Ectodermal cell (in vitro differentiated cells): ENCODE results near the gene MYOCD. TPM values are rescaled to one million over a fixed set of nuclear protein-coding genes. Genes with fewer than 3 reads are reported as not detected.

Experiments used
- H3K27ac ChIP-seq: 2 replicates; pipeline ENCODE4 v1.7.0; 2013; ENCODE audit warnings: mild to moderate bottlenecking, low read depth, low read length; ENCODE audit not compliant: insufficient read depth, poor library complexity, severe bottlenecking
- H3K27me3 ChIP-seq: 2 replicates; pipeline ENCODE4 v1.7.0; 2013; ENCODE audit warnings: mild to moderate bottlenecking, low read length; ENCODE audit not compliant: insufficient read depth, control insufficient read depth, poor library complexity, severe bottlenecking
- H3K36me3 ChIP-seq: one replicate; pipeline ENCODE4 v1.7.0; 2013; ENCODE audit warnings: low read length; ENCODE audit not compliant: control insufficient read depth, insufficient read depth
- H3K4me1 ChIP-seq: one replicate; pipeline ENCODE4 v1.7.0; 2013; ENCODE audit warnings: low read length; ENCODE audit not compliant: control insufficient read depth, insufficient read depth
- H3K4me3 ChIP-seq: 2 replicates; pipeline ENCODE4 v1.7.0; 2013; ENCODE audit warnings: low read depth, low read length, control low read depth; ENCODE audit not compliant: insufficient read depth
- H3K9me3 ChIP-seq: 2 replicates; pipeline ENCODE4 v1.7.0; 2013; ENCODE audit warnings: mild to moderate bottlenecking, low read length, moderate library complexity; ENCODE audit not compliant: control insufficient read depth
- WGBS, 2 experiments: methylation state at CpG; one replicate each; pipeline ENCODE4 v1.1.7; 2013; ENCODE audit warnings: missing lambda C conversion rate in 2 of 2; 5-methylcytosine and 5-hydroxymethylcytosine counted together
- polyA plus RNA-seq, 4 experiments: library from polyadenylated mRNA; stranded (reverse); fragments of 50-300 nt; gene quantifications; one replicate each; pipeline ENCODE4 v1.2.3, GENCODE V29; 2013

Gene MYOCD, protein sequence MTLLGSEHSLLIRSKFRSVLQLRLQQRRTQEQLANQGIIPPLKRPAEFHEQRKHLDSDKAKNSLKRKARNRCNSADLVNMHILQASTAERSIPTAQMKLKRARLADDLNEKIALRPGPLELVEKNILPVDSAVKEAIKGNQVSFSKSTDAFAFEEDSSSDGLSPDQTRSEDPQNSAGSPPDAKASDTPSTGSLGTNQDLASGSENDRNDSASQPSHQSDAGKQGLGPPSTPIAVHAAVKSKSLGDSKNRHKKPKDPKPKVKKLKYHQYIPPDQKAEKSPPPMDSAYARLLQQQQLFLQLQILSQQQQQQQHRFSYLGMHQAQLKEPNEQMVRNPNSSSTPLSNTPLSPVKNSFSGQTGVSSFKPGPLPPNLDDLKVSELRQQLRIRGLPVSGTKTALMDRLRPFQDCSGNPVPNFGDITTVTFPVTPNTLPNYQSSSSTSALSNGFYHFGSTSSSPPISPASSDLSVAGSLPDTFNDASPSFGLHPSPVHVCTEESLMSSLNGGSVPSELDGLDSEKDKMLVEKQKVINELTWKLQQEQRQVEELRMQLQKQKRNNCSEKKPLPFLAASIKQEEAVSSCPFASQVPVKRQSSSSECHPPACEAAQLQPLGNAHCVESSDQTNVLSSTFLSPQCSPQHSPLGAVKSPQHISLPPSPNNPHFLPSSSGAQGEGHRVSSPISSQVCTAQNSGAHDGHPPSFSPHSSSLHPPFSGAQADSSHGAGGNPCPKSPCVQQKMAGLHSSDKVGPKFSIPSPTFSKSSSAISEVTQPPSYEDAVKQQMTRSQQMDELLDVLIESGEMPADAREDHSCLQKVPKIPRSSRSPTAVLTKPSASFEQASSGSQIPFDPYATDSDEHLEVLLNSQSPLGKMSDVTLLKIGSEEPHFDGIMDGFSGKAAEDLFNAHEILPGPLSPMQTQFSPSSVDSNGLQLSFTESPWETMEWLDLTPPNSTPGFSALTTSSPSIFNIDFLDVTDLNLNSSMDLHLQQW
- 0.89 TPM for polyA plus RNA-seq (2013, experiment 1 of 4)
- 0.66 TPM for polyA plus RNA-seq (2013, experiment 2 of 4)
- polyA plus RNA-seq (2013, experiment 3 of 4): 0.80 TPM
- 0.73 TPM for polyA plus RNA-seq (2013, experiment 4 of 4)

- H3K36me3 ChIP-seq: no peaks in the 10 kb centered on the region
- H3K9me3 ChIP-seq: no peaks in the 10 kb centered on the region
- no peaks in the 10 kb centered on the region for H3K4me1 ChIP-seq
- 1% methylated on average over 78 of the region's 78 CpGs for WGBS, 2 experiments
- H3K27me3 ChIP-seq: peaks cover 33% of the 10 kb centered on the region
- peak within 1 kb of the TSS; percentile 55 for H3K4me3 ChIP-seq
- no peak within 1 kb of the TSS for H3K27ac ChIP-seq
These were observed at the start of gene MYOCD for GRCh38 chr17:12665263-12666210. MYOCD (plus strand) TSS chr17:12665890; CDS start chr17:12666189, 299 bp downstream.

GRCh38 chr17:12616161-12616560 is 49.5 kb upstream of the MYOCD start:
- 89 to 97% methylated on average over 2 of the region's 2 CpGs for WGBS, 2 experiments
- peaks cover 6% of the 10 kb centered on the region for H3K4me1 ChIP-seq
- H3K9me3 ChIP-seq: no peaks in the 10 kb centered on the region
- H3K27ac ChIP-seq: no peak overlapping the region
- H3K36me3 ChIP-seq: no peaks in the 10 kb centered on the region
- no peak overlapping the region for H3K4me3 ChIP-seq
- no peaks in the 10 kb centered on the region for H3K27me3 ChIP-seq

- H3K27ac ChIP-seq: no peak overlapping the region
- 92 to 96% methylated on average over 1 to 2 of the region's 2 CpGs for WGBS, 2 experiments
These were observed 47.1 kb upstream of the MYOCD start for GRCh38 chr17:12618557-12618956.

DNA sequence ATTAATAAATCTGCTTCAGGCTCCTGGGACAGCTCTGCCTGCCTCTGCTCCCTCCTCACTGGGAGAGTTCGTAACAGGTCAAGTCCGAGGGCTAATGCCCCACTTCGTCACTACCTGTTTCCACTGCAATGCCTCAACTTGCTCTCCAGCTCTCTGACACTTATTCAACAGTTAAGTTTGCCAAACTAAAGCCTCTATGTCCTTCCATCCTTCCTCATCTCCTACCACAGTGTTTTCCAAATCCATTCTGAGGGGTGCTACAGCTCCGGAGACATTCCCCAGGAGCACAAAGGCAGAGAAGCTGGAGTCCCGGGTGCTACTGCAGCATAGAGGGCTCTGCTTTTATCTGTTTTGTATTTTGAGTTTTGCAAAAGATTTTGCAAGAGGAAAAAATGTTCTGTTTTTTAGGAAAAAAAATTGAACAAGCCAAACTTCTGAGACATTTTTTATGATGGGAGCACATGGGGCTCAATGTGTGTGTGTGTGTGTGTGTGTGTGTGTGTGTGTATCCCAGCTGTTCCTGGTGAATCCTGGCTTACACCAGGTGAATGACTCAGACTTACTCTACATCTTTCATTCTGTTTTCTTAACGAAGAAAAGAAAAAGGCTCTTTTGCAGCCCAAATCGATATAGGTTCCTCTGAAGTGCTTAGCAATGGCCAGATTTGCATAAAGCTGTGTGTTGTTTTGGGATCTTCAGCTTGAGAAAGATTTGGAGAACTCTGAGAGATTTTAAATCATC is 46.1 kb upstream of the MYOCD start:
- no peaks in the 10 kb centered on the region for H3K9me3 ChIP-seq
- H3K4me3 ChIP-seq: no peak overlapping the region
- H3K36me3 ChIP-seq: no peaks in the 10 kb centered on the region
- H3K4me1 ChIP-seq: peaks cover 6% of the 10 kb centered on the region
- no peaks in the 10 kb centered on the region for H3K27me3 ChIP-seq
- 65 to 68% methylated on average over 7 of the region's 7 CpGs for WGBS, 2 experiments
- H3K27ac ChIP-seq: no peak overlapping the region

More at GRCh38 chr17:12618557-12618956, 47.1 kb upstream of the MYOCD start:
- H3K36me3 ChIP-seq: no peaks in the 10 kb centered on the region
- H3K4me1 ChIP-seq: peaks cover 6% of the 10 kb centered on the region
- no peak overlapping the region for H3K4me3 ChIP-seq
- H3K9me3 ChIP-seq: no peaks in the 10 kb centered on the region
- no peaks in the 10 kb centered on the region for H3K27me3 ChIP-seq

DNA sequence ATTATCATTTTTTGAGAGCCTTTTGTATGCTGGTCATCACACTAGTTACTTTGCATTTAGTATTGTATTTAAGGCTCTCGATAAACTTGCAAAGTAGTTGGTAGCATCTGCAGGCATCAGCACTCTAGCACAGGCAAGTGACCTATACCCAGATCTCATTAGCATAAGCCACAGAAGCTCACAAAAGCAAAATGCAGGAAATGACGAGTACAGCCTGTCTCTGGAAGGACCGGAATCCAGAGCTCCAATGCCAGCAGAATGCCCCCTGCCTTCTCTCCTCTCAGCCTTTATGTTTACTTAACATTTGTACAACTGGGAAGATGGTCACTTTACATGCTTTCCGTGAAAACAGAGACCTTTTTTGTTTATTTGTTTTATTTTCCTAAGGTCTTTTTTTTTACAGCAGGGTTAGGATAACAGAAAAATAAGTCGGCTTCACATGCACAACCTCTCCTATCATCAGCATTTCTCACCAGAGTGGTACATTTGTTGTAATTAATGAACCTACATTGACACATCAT is 45.4 kb upstream of the MYOCD start:
- Histone ChIP-seq H3K27me3 (no peaks in the 10 kb centered on the region), H3K36me3 (no peaks in the 10 kb centered on the region), H3K4me3 (no peak overlapping the region), H3K9me3 (no peaks in the 10 kb centered on the region), H3K4me1 (peaks cover 6% of the 10 kb centered on the region), H3K27ac (no peak overlapping the region)
- 69% methylated on average over 3 to 5 of the region's 5 CpGs for WGBS, 2 experiments

- Histone ChIP-seq H3K9me3 (no peaks in the 10 kb centered on the region), H3K27ac (no peak overlapping the region), H3K27me3 (no peaks in the 10 kb centered on the region), H3K4me1 (peaks cover 6% of the 10 kb centered on the region), H3K4me3 (no peak overlapping the region), H3K36me3 (no peaks in the 10 kb centered on the region)
- 93 to 95% methylated on average over 10 to 11 of the region's 11 CpGs for WGBS, 2 experiments
These were observed 43.0 kb upstream of the MYOCD start for GRCh38 chr17:12622726-12623125.

- 87 to 88% methylated on average over 16 of the region's 16 CpGs for WGBS, 2 experiments
- Histone ChIP-seq H3K27me3 (no peaks in the 10 kb centered on the region), H3K9me3 (no peaks in the 10 kb centered on the region), H3K36me3 (no peaks in the 10 kb centered on the region), H3K4me3 (no peak overlapping the region), H3K27ac (no peak overlapping the region), H3K4me1 (peaks cover 6% of the 10 kb centered on the region)
These were observed 42.4 kb upstream of the MYOCD start for GRCh38 chr17:12623220-12623848.

DNA sequence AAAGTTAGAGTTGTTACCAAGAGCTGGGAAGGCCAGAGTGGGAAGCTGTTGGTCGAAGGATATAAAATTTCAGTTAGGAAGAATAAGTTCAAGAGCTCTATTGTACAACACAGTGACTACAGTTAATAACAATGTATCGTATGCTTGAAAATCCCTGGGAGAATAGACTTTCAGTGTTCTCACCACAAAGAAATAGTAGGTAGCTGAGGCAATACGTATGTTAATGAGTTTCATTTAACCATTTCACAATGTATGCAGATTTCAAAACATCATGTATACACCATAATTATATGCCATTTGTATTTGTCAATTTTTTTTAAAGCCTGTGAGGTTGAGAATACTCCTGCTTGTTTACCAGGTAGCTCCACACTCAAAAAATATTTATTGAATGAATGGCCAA is 41.5 kb upstream of the MYOCD start:
- H3K36me3 ChIP-seq: no peaks in the 10 kb centered on the region
- WGBS, 2 experiments: 69 to 90% methylated on average over 2 to 3 of the region's 3 CpGs
- H3K4me3 ChIP-seq: no peak overlapping the region
- no peaks in the 10 kb centered on the region for H3K27me3 ChIP-seq
- peaks cover 6% of the 10 kb centered on the region for H3K4me1 ChIP-seq
- H3K27ac ChIP-seq: no peak overlapping the region
- H3K9me3 ChIP-seq: no peaks in the 10 kb centered on the region
